ENCODE results near the gene ATP6AP1. TPM values are rescaled to one million over a fixed set of nuclear protein-coding genes. Genes with fewer than 3 reads are reported as not detected.
A peak's percentile ranks its signal among the peaks of the same experiment; 100 is the strongest.
"Not testable (repeated sequence)": the region's sequence is repeated elsewhere in the genome, so short reads cannot be mapped to it uniquely, and the experiment has no call there.

Gene ATP6AP1
- total and polyA plus RNA-seq, 2 donors (not counting 3 experiments of a cell fraction or from before 2014, with no cell fraction given), result 145 to 322 TPM

- dilution Hi-C loops (cut with MboI; ENCODE audit: extremely low pct_ligation_motif_present, low sequenced_read_pairs) (no loop called here), intact Hi-C loops (cut with micrococcal nuclease) (no loop called here)
- peaks cover 20% of the 10 kb centered on the region for H3K79me2 ChIP-seq (ENCODE audit: control insufficient read depth, insufficient read depth, low read length)
- no peaks in the 10 kb centered on the region for H4K20me1 ChIP-seq (replicated peaks; ENCODE audit: control insufficient read depth, extremely low read depth, insufficient read depth, low read length)
- peaks cover 15 to 18% of the 10 kb centered on the region in 2 experiments for H3K36me3 ChIP-seq (ENCODE audit: control insufficient read depth in 2 of 2, extremely low read depth in 1 of 2, insufficient read depth in 2 of 2, low read length in 2 of 2)
- no peaks in the 10 kb centered on the region for H3K9me3 ChIP-seq (replicated peaks; ENCODE audit: control insufficient read depth, insufficient read depth, low read length)
- H3K9ac ChIP-seq (replicated peaks; ENCODE audit: extremely low read depth, insufficient read depth, low read length), result peak overlapping the region; percentile 95
- peak overlapping the region; percentile 29 to 86 (median 66) for H3K4me3 ChIP-seq (replicated peaks in 1 of 3; ENCODE audit: insufficient read depth in 1 of 3, low read depth in 1 of 3, low read length in 3 of 3)
- FAIRE-seq (no peak), DNase-seq (ENCODE audit: low read depth, low spot score) (no peak)
- CTCF ChIA-PET, result interaction anchor here (1.0 to 1.6 kb wide), 2 partner anchors 12 to 21 kb away, joined by 3 to 5 read pairs; partner anchors contain the start of genes EMD and TAFAZZIN
- no peaks in the 10 kb centered on the region for H3K27me3 ChIP-seq (ENCODE audit: control insufficient read depth in 2 of 2, insufficient read depth in 2 of 2, low read length in 2 of 2)
- POLR2A ChIA-PET, result interaction anchor here (0.7 to 1.5 kb wide), 4 partner anchors 9 to 22 kb away, joined by 3 to 8 read pairs (median 3); no protein-coding TSS in a partner anchor
- no peaks in the 10 kb centered on the region for H3K9me1 ChIP-seq (replicated peaks; ENCODE audit: control insufficient read depth, extremely low read depth, insufficient read depth, low read length)
- H3K27ac ChIP-seq (ENCODE audit: insufficient read depth, low read depth, low read length), result peak overlapping the region; percentile 74
- no peak for TF ChIP-seq CTCF (IDR thresholded peaks at IDR 0.05; ENCODE audit: extremely low read depth in 1 of 2, insufficient read depth in 1 of 2, low read depth in 1 of 2, low read length in 2 of 2)
- no peak for TF ChIP-seq FOS (IDR thresholded peaks at IDR 0.05; ENCODE audit: borderline replicate concordance, insufficient read depth, low read length)
- peak overlapping the region; percentile 82 for H3K4me2 ChIP-seq (ENCODE audit: insufficient read depth, low read length)
- peaks cover 8% of the 10 kb centered on the region for H3K4me1 ChIP-seq (ENCODE audit: control insufficient read depth, extremely low read depth, insufficient read depth, low read length)
- no peak overlapping the region for H2AFZ ChIP-seq (ENCODE audit: low read depth, low read length)
- no TSS peak for BruUV-seq (replicated peaks)
These were observed 28.7 kb upstream of the ATP6AP1 start for GRCh38 chrX:154399527-154400368.

DNA sequence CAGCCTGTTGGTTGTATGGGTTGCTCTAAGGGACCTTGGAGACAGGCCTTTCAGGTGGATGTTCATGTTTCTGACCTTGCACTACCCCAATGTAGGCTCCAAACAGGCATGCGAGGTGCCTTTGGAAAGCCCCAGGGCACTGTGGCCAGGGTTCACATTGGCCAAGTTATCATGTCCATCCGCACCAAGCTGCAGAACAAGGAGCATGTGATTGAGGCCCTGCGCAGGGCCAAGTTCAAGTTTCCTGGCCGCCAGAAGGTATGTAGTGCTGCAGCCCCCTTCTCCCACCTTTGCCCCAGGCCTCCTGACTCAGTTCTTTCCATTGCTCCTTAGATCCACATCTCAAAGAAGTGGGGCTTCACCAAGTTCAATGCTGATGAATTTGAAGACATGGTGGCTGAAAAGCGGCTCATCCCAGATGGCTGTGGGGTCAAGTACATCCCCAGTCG lies 28.1 kb upstream of the ATP6AP1 start:
- Histone ChIP-seq H3K4me3 (replicated peaks in 1 of 3; ENCODE audit: insufficient read depth in 1 of 3, low read depth in 1 of 3, low read length in 3 of 3) (peak overlapping the region in 1 of 3 experiments; percentile 86), H3K36me3 (ENCODE audit: control insufficient read depth in 2 of 2, extremely low read depth in 1 of 2, insufficient read depth in 2 of 2, low read length in 2 of 2) (peaks cover 15 to 18% of the 10 kb centered on the region in 2 experiments), H3K4me2 (ENCODE audit: insufficient read depth, low read length) (peak overlapping the region; percentile 82), H3K79me2 (ENCODE audit: control insufficient read depth, insufficient read depth, low read length) (peaks cover 20% of the 10 kb centered on the region), H3K9ac (replicated peaks; ENCODE audit: extremely low read depth, insufficient read depth, low read length) (peak overlapping the region; percentile 95)
- H2AFZ ChIP-seq (ENCODE audit: low read depth, low read length); CTCF ChIA-PET; dilution Hi-C loops (cut with MboI; ENCODE audit: extremely low pct_ligation_motif_present, low sequenced_read_pairs); intact Hi-C loops (cut with micrococcal nuclease); H3K27ac ChIP-seq (ENCODE audit: insufficient read depth, low read depth, low read length); BruUV-seq (replicated peaks); FAIRE-seq; DNase-seq (ENCODE audit: low read depth, low spot score); H3K27me3 ChIP-seq (ENCODE audit: control insufficient read depth in 2 of 2, insufficient read depth in 2 of 2, low read length in 2 of 2); H4K20me1 ChIP-seq (replicated peaks; ENCODE audit: control insufficient read depth, extremely low read depth, insufficient read depth, low read length); H3K9me3 ChIP-seq (replicated peaks; ENCODE audit: control insufficient read depth, insufficient read depth, low read length); H3K9me1 ChIP-seq (replicated peaks; ENCODE audit: control insufficient read depth, extremely low read depth, insufficient read depth, low read length); H3K4me1 ChIP-seq (ENCODE audit: control insufficient read depth, extremely low read depth, insufficient read depth, low read length): not testable (repeated sequence)
- POLR2A ChIA-PET, result interaction anchor here (0.7 to 1.5 kb wide), 3 partner anchors 8 to 13 kb away, joined by 3 read pairs; no protein-coding TSS in a partner anchor
